HG02943 (cell line): ENCODE results near the gene PAX5.

ENCODE experiments used
- ATAC-seq: cut with Tn5 transposase; IDR thresholded peaks from one replicate; pipeline ENCODE4 v1.9.1; 2021; ENCODE audit warnings: mild to moderate bottlenecking, low read depth, moderate library complexity; ENCODE audit not compliant: unreplicated experiment

PAX5 gene

GRCh38 chr9:37025823-37026112 is 8.3 kb downstream of the PAX5 start:
- no peak for ATAC-seq

GRCh38 chr9:37025071-37025822 is 8.8 kb downstream of the PAX5 start:
- no peak for ATAC-seq

- no peak for ATAC-seq
Measured at GRCh38 chr9:37017546-37017945, 16.5 kb downstream of the PAX5 start.

- ATAC-seq = no peak
Measured at GRCh38 chr9:37011530-37011929, 22.5 kb downstream of the PAX5 start.

- no peak for ATAC-seq
Measured at GRCh38 chr9:37010976-37011375, 23.1 kb downstream of the PAX5 start.

GRCh38 chr9:37010180-37010579 is 23.9 kb downstream of the PAX5 start:
- no peak for ATAC-seq

- ATAC-seq = no peak
Measured at GRCh38 chr9:37007295-37007694, 26.8 kb downstream of the PAX5 start.

GRCh38 chr9:37005517-37006140 is 28.4 kb downstream of the PAX5 start:
- no peak for ATAC-seq

- no peak for ATAC-seq
Measured at GRCh38 chr9:37004424-37004935, 29.6 kb downstream of the PAX5 start.

GRCh38 chr9:37002413-37003217 is 31.5 kb downstream of the PAX5 start:
- ATAC-seq = no peak

- no peak for ATAC-seq
Measured at GRCh38 chr9:37002036-37002412, 32.0 kb downstream of the PAX5 start.

GRCh38 chr9:37001459-37001858 is 32.6 kb downstream of the PAX5 start:
- no peak for ATAC-seq

- ATAC-seq = no peak
Measured at GRCh38 chr9:36999728-37000333, 34.2 kb downstream of the PAX5 start.

- no peak for ATAC-seq
Measured at GRCh38 chr9:36997414-36997813, 36.7 kb downstream of the PAX5 start.

- no peak for ATAC-seq
Measured at GRCh38 chr9:36996706-36997086, 37.4 kb downstream of the PAX5 start.

- ATAC-seq = peak; percentile 30
Measured at GRCh38 chr9:36995927-36996705, 38.0 kb downstream of the PAX5 start.

GRCh38 chr9:36993933-36994764 is 39.9 kb downstream of the PAX5 start:
- ATAC-seq = peak; percentile 54

GRCh38 chr9:36992501-36993316 is 41.4 kb downstream of the PAX5 start:
- no peak for ATAC-seq
